H1 (cell line): ENCODE data around the gene POLR3GL. TPM values are rescaled to one million over a fixed set of nuclear protein-coding genes. Genes with fewer than 3 reads are reported as not detected.

Experiments used
- CTCF ChIA-PET: fragments of 300-600 bp; sonication (Branson Sonifier 250); formaldehyde crosslinking; loops from one replicate; lab custom pipeline; 2021; ENCODE audit not compliant: partially characterized antibody; lab: Charles Lee
- POLR2A ChIA-PET: fragments of 300-600 bp; sonication (Branson Sonifier 250); formaldehyde crosslinking; loops from one replicate; lab custom pipeline; 2021; ENCODE audit warnings: inconsistent platforms; ENCODE audit not compliant: partially characterized antibody; lab: Charles Lee
- DNase-seq, 2 experiments: peaks; one replicate each; pipeline versions ENCODE4 v3.0.0 to v3.0.0-alpha.2; 2010 to 2022; ENCODE audit warnings: low spot score in 2 of 2, low read depth in 1 of 2, mixed read lengths in 1 of 2
- FAIRE-seq: peaks from 2 replicates; lab custom pipeline; 2011; peaks lifted over from hg19 to GRCh38; lab: Jason Lieb, UNC
- H2AFZ ChIP-seq: 2 replicates; pipeline ENCODE4 v1.8.1; 2012; ENCODE audit warnings: low read length, inconsistent platforms
- H2AK5ac ChIP-seq: 2 replicates; pipeline ENCODE4 v1.6.1; 2013; ENCODE audit warnings: low read depth, low read length
- H2BK120ac ChIP-seq: replicated peaks from 2 replicates; pipeline ENCODE3; 2013; ENCODE audit warnings: low read depth, low read length, inconsistent platforms
- H2BK12ac ChIP-seq: 2 replicates; pipeline ENCODE4 v1.6.1; 2013; ENCODE audit warnings: low read depth, low read length
- H2BK15ac ChIP-seq: 2 replicates; pipeline ENCODE4 v1.6.1; 2013; ENCODE audit warnings: low read length
- H2BK20ac ChIP-seq: 2 replicates; pipeline ENCODE4 v1.6.1; 2013; ENCODE audit warnings: low read length
- H2BK5ac ChIP-seq: 2 replicates; pipeline ENCODE4 v1.6.1; 2013; ENCODE audit warnings: low read depth, low read length
- H3K14ac ChIP-seq: 2 replicates; pipeline ENCODE4 v1.6.1; 2013; ENCODE audit warnings: inconsistent platforms; ENCODE audit not compliant: insufficient read length
- H3K18ac ChIP-seq: 2 replicates; pipeline ENCODE4 v1.6.1; 2013; ENCODE audit warnings: low read length; ENCODE audit errors: extremely low read depth
- H3K23ac ChIP-seq: 2 replicates; pipeline ENCODE4 v1.6.1; 2013; ENCODE audit warnings: inconsistent platforms; ENCODE audit not compliant: insufficient read length
- H3K23me2 ChIP-seq: 2 replicates; pipeline ENCODE4 v1.6.1; 2013; ENCODE audit warnings: low read depth, low read length
- H3K27ac ChIP-seq: 2 replicates; pipeline ENCODE4 v1.6.1; 2011; ENCODE audit warnings: low read depth, low read length, inconsistent platforms
- H3K27me3 ChIP-seq, 4 experiments: replicated peaks in 1 of 4; 1 replicate in 1 of 4; 2 replicates in 3 of 4; pipeline versions ENCODE4 v1.6.1 to v1.8.1; 2011 to 2013; ENCODE audit warnings: low read length in 3 of 4, mild to moderate bottlenecking in 3 of 4, inconsistent platforms in 2 of 4, mixed read lengths in 2 of 4, moderate library complexity in 1 of 4; ENCODE audit not compliant: control insufficient read depth in 3 of 4, insufficient read depth in 3 of 4; ENCODE audit errors: extremely low read depth in 1 of 4
- H3K36me3 ChIP-seq, 4 experiments: 2 replicates each; pipeline versions ENCODE4 v1.6.1 to v1.8.1; 2011 to 2013; ENCODE audit warnings: mild to moderate bottlenecking in 4 of 4, low read length in 3 of 4, moderate library complexity in 2 of 4, control low read depth in 1 of 4, inconsistent platforms in 1 of 4; ENCODE audit not compliant: insufficient read depth in 4 of 4, control insufficient read depth in 2 of 4
- H3K4ac ChIP-seq: replicated peaks from 2 replicates; pipeline ENCODE3; 2013; ENCODE audit warnings: low read length, low read depth, mixed read lengths, inconsistent platforms; ENCODE audit not compliant: insufficient read length
- H3K4me1 ChIP-seq, 4 experiments: replicated peaks in 1 of 4; 1 replicate in 1 of 4; 2 replicates in 3 of 4; pipeline versions ENCODE4 v1.6.1 to v1.8.1; 2011 to 2013; ENCODE audit warnings: low read length in 3 of 4, inconsistent platforms in 2 of 4, mixed read lengths in 1 of 4; ENCODE audit not compliant: insufficient read depth in 4 of 4, control insufficient read depth in 3 of 4
- H3K4me2 ChIP-seq, 2 experiments: 2 replicates each; pipeline versions ENCODE4 v1.6.1 to v1.8.1; 2011 to 2013; ENCODE audit warnings: low read depth in 2 of 2, low read length in 2 of 2, control low read depth in 1 of 2, inconsistent platforms in 1 of 2, mild to moderate bottlenecking in 1 of 2; ENCODE audit not compliant: insufficient read depth in 1 of 2
- H3K4me3 ChIP-seq, 4 experiments: fragments of 200-600, 300-600 bp in 1 of 4; sonication (generic), shearing (Covaris generic), sonication (Bioruptor Twin) in 1 of 4; 2 replicates each; pipeline versions ENCODE4 v1.5.1 to v1.8.1; 2011 to 2016; ENCODE audit warnings: low read length in 4 of 4, low read depth in 3 of 4, control low read depth in 2 of 4, inconsistent platforms in 2 of 4, mild to moderate bottlenecking in 2 of 4, mixed read lengths in 1 of 4, moderate library complexity in 1 of 4; ENCODE audit not compliant: insufficient read depth in 2 of 4; ENCODE audit errors: extremely low read depth in 1 of 4
- H3K56ac ChIP-seq: replicated peaks from 2 replicates; pipeline ENCODE3; 2013; ENCODE audit warnings: low read depth, mild to moderate bottlenecking, mixed read lengths, low read length, inconsistent platforms; ENCODE audit not compliant: insufficient read length
- H3K79me1 ChIP-seq: 2 replicates; pipeline ENCODE4 v1.6.1; 2013; ENCODE audit warnings: low read depth, low read length, control low read depth
- H3K79me2 ChIP-seq, 2 experiments: 2 replicates each; pipeline versions ENCODE4 v1.6.1 to v1.8.1; 2012 to 2013; ENCODE audit warnings: low read length in 2 of 2, mild to moderate bottlenecking in 2 of 2, inconsistent platforms in 1 of 2; ENCODE audit not compliant: insufficient read depth in 2 of 2, control insufficient read depth in 1 of 2
- H3K9ac ChIP-seq, 4 experiments: replicated peaks in 1 of 4; 1 replicate in 1 of 4; 2 replicates in 3 of 4; pipeline versions ENCODE4 v1.6.1 to v1.8.1; 2011 to 2013; ENCODE audit warnings: low read depth in 3 of 4, low read length in 3 of 4, control low read depth in 2 of 4, mild to moderate bottlenecking in 2 of 4, moderate library complexity in 2 of 4, inconsistent platforms in 1 of 4; ENCODE audit errors: extremely low read depth in 1 of 4
- H3K9me3 ChIP-seq, 2 experiments: 2 replicates each; pipeline versions ENCODE4 v1.6.1 to v1.8.1; 2012 to 2013; ENCODE audit warnings: mild to moderate bottlenecking in 2 of 2, moderate library complexity in 2 of 2, control low read depth in 1 of 2, inconsistent platforms in 1 of 2, low read depth in 1 of 2, low read length in 1 of 2, mixed read lengths in 1 of 2; ENCODE audit not compliant: insufficient read depth in 2 of 2
- H4K20me1 ChIP-seq, 2 experiments: replicated peaks in 1 of 2; 2 replicates each; pipeline versions ENCODE3 to v1.8.1; 2011 to 2013; ENCODE audit warnings: inconsistent platforms in 2 of 2, low read length in 2 of 2, mild to moderate bottlenecking in 1 of 2; ENCODE audit not compliant: insufficient read depth in 2 of 2, control insufficient read depth in 1 of 2
- H4K5ac ChIP-seq: 2 replicates; pipeline ENCODE4 v1.6.1; 2013; ENCODE audit warnings: low read length, low read depth, mixed read lengths, inconsistent platforms; ENCODE audit not compliant: insufficient read length
- H4K8ac ChIP-seq: 2 replicates; pipeline ENCODE4 v1.8.0; 2013; ENCODE audit warnings: mild to moderate bottlenecking, moderate library complexity, low read length, inconsistent platforms; ENCODE audit not compliant: insufficient read depth; ENCODE audit errors: extremely low read depth
- H4K91ac ChIP-seq: replicated peaks from 2 replicates; pipeline ENCODE3; 2013; ENCODE audit warnings: low read length, mixed read lengths, inconsistent platforms; ENCODE audit not compliant: insufficient read length
- CHD1 ChIP-seq: IDR thresholded peaks from 2 replicates; pipeline ENCODE4 v1.6.1; 2012; ENCODE audit warnings: low read depth, low read length, improper control_type of control experiment
- GABPA ChIP-seq: IDR thresholded peaks from 2 replicates; pipeline ENCODE4 v1.6.1; 2011; ENCODE audit warnings: mild to moderate bottlenecking, low read length, moderate library complexity, borderline replicate concordance; ENCODE audit not compliant: insufficient read depth
- SRF ChIP-seq: IDR thresholded peaks from 2 replicates; pipeline ENCODE4 v1.6.1; 2011; ENCODE audit warnings: mild to moderate bottlenecking, low read depth, low read length, moderate library complexity
- TBP ChIP-seq: IDR thresholded peaks from 2 replicates; pipeline ENCODE4 v1.6.1; 2011; ENCODE audit warnings: low read depth, low read length, improper control_type of control experiment
- polyA plus RNA-seq, 7 experiments: library from polyadenylated mRNA; depleted of rRNA in 3 of 7; stranded (reverse) in 5 of 7; unstranded in 2 of 7; fragments of >200 nt in 5 of 7; fragments of 200-250 nt in 2 of 7; gene quantifications; 1 replicate in 5 of 7; 2 replicates in 1 of 7; 4 replicates in 1 of 7; pipeline versions ENCODE4 v1.2.1 to v1.2.3, GENCODE V29; 2011 to 2013; ENCODE audit warnings: missing spikeins in 2 of 7, mixed read lengths in 2 of 7
- total RNA-seq: library from RNA; stranded (reverse); fragmentation: NEBNext Ultra II Directional; extraction: Animal tissue kit (Norgen Biotek cat#: 25700); gene quantifications from 2 replicates; pipeline ENCODE4 v1.2.1, GENCODE V29; 2021
- TF ChIP-seq, protein P1 (sequence below): IDR thresholded peaks from 2 replicates; pipeline ENCODE4 v1.6.1; 2012; ENCODE audit warnings: inconsistent platforms
- TF ChIP-seq, protein P2 (sequence below): IDR thresholded peaks from 2 replicates; pipeline ENCODE4 v1.6.1; 2011; ENCODE audit warnings: low read depth, mild to moderate bottlenecking, low read length; ENCODE audit not compliant: insufficient read depth

POLR3GL gene
- total and polyA plus RNA-seq, 2 of the 8 experiments (the other 6 are each of a cell fraction or from before 2014, with no cell fraction given): 3.1 to 3.9 TPM

DNA sequence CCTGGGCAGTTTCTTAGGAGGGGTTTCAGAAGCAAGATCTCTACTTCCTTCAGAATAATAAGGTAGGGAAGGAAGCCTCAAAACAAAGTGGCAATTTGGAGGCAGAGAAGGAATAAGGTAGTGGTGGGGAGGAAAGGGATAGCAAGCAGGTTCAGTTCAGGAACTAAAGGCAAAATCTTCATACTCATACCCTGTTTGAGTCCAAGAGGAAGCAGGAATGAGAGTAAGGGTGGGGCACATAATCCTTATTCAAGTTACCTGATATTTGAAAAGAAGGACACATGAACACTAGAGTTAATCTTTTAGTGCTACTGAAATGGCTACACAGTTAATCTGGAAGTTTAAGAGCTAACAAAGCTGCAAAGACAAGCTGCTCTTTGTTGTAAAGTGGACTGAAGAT lies 28.8 kb upstream of the POLR3GL start:
- no peak overlapping the region; the same call in 1 of the 2 replicates for H3K18ac ChIP-seq
- H3K4me2 ChIP-seq: no peak overlapping the region
- H4K20me1 ChIP-seq: no peaks in the 10 kb centered on the region
- no peaks in the 10 kb centered on the region for H3K9me3 ChIP-seq
- no peak for FAIRE-seq
- no peaks in the 10 kb centered on the region for H3K79me2 ChIP-seq
- no peak overlapping the region for H4K91ac ChIP-seq
- H3K23me2 ChIP-seq: no peaks in the 10 kb centered on the region
- no peak overlapping the region for H4K5ac ChIP-seq
- no peak overlapping the region for H2BK20ac ChIP-seq
- H3K4ac ChIP-seq: no peak overlapping the region
- H2BK120ac ChIP-seq: no peak overlapping the region
- no peak overlapping the region for H2BK5ac ChIP-seq
- no peaks in the 10 kb centered on the region for H3K4me1 ChIP-seq
- H3K79me1 ChIP-seq: no peaks in the 10 kb centered on the region
- H3K36me3 ChIP-seq: no peaks in the 10 kb centered on the region
- H3K14ac ChIP-seq: no peak overlapping the region
- H4K8ac ChIP-seq: no peak overlapping the region
- H3K56ac ChIP-seq: no peak overlapping the region
- H3K27ac ChIP-seq: no peak overlapping the region
- no peak overlapping the region for H3K23ac ChIP-seq
- POLR2A ChIA-PET: interaction anchor here (1.3 to 6.0 kb wide), 4 partner anchors 8 to 117 kb away, joined by 3 to 35 read pairs (median 5); partner anchors contain the start of genes RBM8A and TXNIP
- no peak overlapping the region for H2BK15ac ChIP-seq
- H3K27me3 ChIP-seq: no peaks in the 10 kb centered on the region
- DNase-seq: no peak
- no peak overlapping the region for H2AFZ ChIP-seq
- TF ChIP-seq, protein P1, sequence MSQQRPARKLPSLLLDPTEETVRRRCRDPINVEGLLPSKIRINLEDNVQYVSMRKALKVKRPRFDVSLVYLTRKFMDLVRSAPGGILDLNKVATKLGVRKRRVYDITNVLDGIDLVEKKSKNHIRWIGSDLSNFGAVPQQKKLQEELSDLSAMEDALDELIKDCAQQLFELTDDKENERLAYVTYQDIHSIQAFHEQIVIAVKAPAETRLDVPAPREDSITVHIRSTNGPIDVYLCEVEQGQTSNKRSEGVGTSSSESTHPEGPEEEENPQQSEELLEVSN: no peak
- TF ChIP-seq CHD1: no peak
- no peak for TF ChIP-seq GABPA
- TF ChIP-seq TBP: no peak
- TF ChIP-seq SRF: no peak
- TF ChIP-seq, protein P2, sequence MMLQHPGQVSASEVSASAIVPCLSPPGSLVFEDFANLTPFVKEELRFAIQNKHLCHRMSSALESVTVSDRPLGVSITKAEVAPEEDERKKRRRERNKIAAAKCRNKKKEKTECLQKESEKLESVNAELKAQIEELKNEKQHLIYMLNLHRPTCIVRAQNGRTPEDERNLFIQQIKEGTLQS: no peak
- TF ChIP-seq, all 59 proteins: peak for 0
- CTCF ChIA-PET: interaction anchor here (1.0 to 1.6 kb wide), 3 partner anchors 18 to 41 kb away, joined by 3 to 5 read pairs (median 4); no protein-coding TSS in a partner anchor
- Histone ChIP-seq H2BK12ac (no peak overlapping the region), H2AK5ac (no peak overlapping the region), H3K9ac (no peak overlapping the region), H3K4me3 (no peak overlapping the region)
